Measurements from ENCODE around the gene CACYBP. TPM values are rescaled to one million over a fixed set of nuclear protein-coding genes. Genes with fewer than 3 reads are reported as not detected.

CACYBP gene
- total RNA-seq, 1 experiment from 2014 or later, result 202 TPM

GRCh38 chr1:174968750-174969244 is 30.9 kb upstream of the CACYBP start:
- Mint-ChIP-seq H3K36me3 (ENCODE audit: insufficient read depth in 1 of 3, low read depth in 3 of 3) (peaks cover 17 to 47% (median 46%) of the 10 kb centered on the region in 3 experiments; a peak in 6 of 7 replicates), H3K27me3 (ENCODE audit: low read depth) (no peaks in the 10 kb centered on the region), H3K27ac (peak overlapping the region; percentile 32 to 72 (median 45); a peak in 4 of 7 replicates), H3K9me3 (no peaks in the 10 kb centered on the region), H3K4me1 (peaks cover 9% of the 10 kb centered on the region in 2 experiments), H3K4me3 (no peak overlapping the region)
- no peaks in the 10 kb centered on the region for H3K27me3 ChIP-seq (ENCODE audit: insufficient read depth, low read length)
- no peak overlapping the region for H2BK120ac ChIP-seq (ENCODE audit: low read depth, low read length, poor library complexity, severe bottlenecking)
- peaks cover 3% of the 10 kb centered on the region for H3K79me1 ChIP-seq (ENCODE audit: insufficient read depth, low read depth, low read length, poor library complexity, severe bottlenecking)
- H3K18ac ChIP-seq (ENCODE audit: insufficient read length, low read depth, low read length), result no peak overlapping the region
- no peak overlapping the region for H2BK12ac ChIP-seq (ENCODE audit: insufficient read length, low read depth, low read length)
- no peak overlapping the region for H4K8ac ChIP-seq (replicated peaks; ENCODE audit: insufficient read length, low read depth, low read length)
- no peak overlapping the region for H2AK5ac ChIP-seq (ENCODE audit: insufficient read length, low read length)
- no peak overlapping the region for H4K91ac ChIP-seq (ENCODE audit: insufficient read length, low read depth, low read length)
- TF ChIP-seq CTCF (conservative IDR thresholded peaks at IDR 0.05), result no peak
- H4K5ac ChIP-seq (ENCODE audit: insufficient read length, low read depth, low read length), result no peak overlapping the region
- no peak overlapping the region for H3K23ac ChIP-seq (ENCODE audit: insufficient read length, low read depth, low read length)
- DNase-seq, result no peak
- no peak overlapping the region for H3K4me2 ChIP-seq (ENCODE audit: insufficient read depth, insufficient read length, low read length)
- H2BK20ac ChIP-seq (ENCODE audit: low read depth, low read length, poor library complexity, severe bottlenecking), result no peak overlapping the region
- WGBS (ENCODE audit: extremely low coverage, insufficient read length, low lambda C conversion rate), result no CpG with 5 or more reads among the region's 5 CpGs
- no peaks in the 10 kb centered on the region for H3K9me3 ChIP-seq (ENCODE audit: control insufficient read depth, low read depth, low read length)
- H3K9ac ChIP-seq (ENCODE audit: extremely low read depth, insufficient read length, low read length), result no peak overlapping the region
- H3T11ph ChIP-seq (ENCODE audit: low read length), result no peak overlapping the region
- H4K20me1 ChIP-seq (ENCODE audit: control insufficient read depth, insufficient read depth, insufficient read length), result no peaks in the 10 kb centered on the region
- H3K56ac ChIP-seq (ENCODE audit: insufficient read length, low read depth, low read length), result no peak overlapping the region
- peaks cover 3% of the 10 kb centered on the region; the same call in 1 of the 2 replicates for H3K4me1 ChIP-seq (ENCODE audit: insufficient read depth, low read length)
- H3K79me2 ChIP-seq (ENCODE audit: insufficient read depth, low read length), result no peaks in the 10 kb centered on the region
- H3K27ac ChIP-seq (ENCODE audit: insufficient read length, low read depth, low read length), result no peak overlapping the region
- H3K4ac ChIP-seq (ENCODE audit: low read depth, low read length), result no peak overlapping the region
- no peak overlapping the region for H2BK5ac ChIP-seq (ENCODE audit: insufficient read length, low read length)
- no peak overlapping the region for H3K14ac ChIP-seq (ENCODE audit: insufficient read depth, low read length)
- no peaks in the 10 kb centered on the region for H3K23me2 ChIP-seq (ENCODE audit: insufficient read length, low read depth, low read length, poor library complexity, severe bottlenecking)
- no peak overlapping the region for H2BK15ac ChIP-seq (ENCODE audit: low read depth, low read length)
- no peak overlapping the region for H2AFZ ChIP-seq (ENCODE audit: low read length)

All from H9 (cell line).